CD4-positive, alpha-beta T cell (primary cell): ENCODE measurements around the gene LPXN. TPM values are rescaled to one million over a fixed set of nuclear protein-coding genes. Genes with fewer than 3 reads are reported as not detected.

Experiments used
- ATAC-seq: fragments of 200-7000 bp; cut with Tn5 transposase; one replicate; pipeline ENCODE4 v1.10.0; 2022; ENCODE audit warnings: mild to moderate bottlenecking; ENCODE audit not compliant: poor library complexity
- CTCF ChIA-PET: fragments of 350-600 bp; sonication (Branson Sonifier 250); formaldehyde crosslinking; loops from one replicate; lab custom pipeline; 2021; ENCODE audit warnings: antibody characterized with exemption, inconsistent platforms; lab: Charles Lee
- POLR2A ChIA-PET: fragments of 350-600 bp; sonication (Branson Sonifier 250); formaldehyde crosslinking; loops from one replicate; lab custom pipeline; 2021; ENCODE audit warnings: antibody characterized with exemption, inconsistent platforms; lab: Charles Lee
- DNase-seq, 14 experiments: peaks; one replicate each; pipeline ENCODE4 v3.0.0-alpha.2; 2013 to 2020; ENCODE audit warnings: mixed read lengths in 2 of 14
- H3K27ac ChIP-seq, 2 donors: one replicate each; pipeline versions ENCODE4 v1.5.1 to v1.7.0; 2013; ENCODE audit warnings: low read length in 2 of 2, low read depth in 1 of 2, mild to moderate bottlenecking in 1 of 2
- H3K27me3 ChIP-seq, 2 experiments: 1 replicate in 1 of 2; 2 replicates in 1 of 2; pipeline versions ENCODE4 v1.6.1 to v1.7.0; 2013; ENCODE audit warnings: low read length in 2 of 2, control low read depth in 1 of 2, mild to moderate bottlenecking in 1 of 2, moderate library complexity in 1 of 2; ENCODE audit not compliant: insufficient read depth in 2 of 2, control insufficient read depth in 1 of 2
- H3K36me3 ChIP-seq: one replicate; pipeline ENCODE4 v1.6.1; 2013; ENCODE audit warnings: low read length, control low read depth; ENCODE audit not compliant: insufficient read depth
- H3K4me1 ChIP-seq: one replicate; pipeline ENCODE4 v1.6.1; 2013; ENCODE audit warnings: low read length, control low read depth; ENCODE audit not compliant: insufficient read depth
- H3K4me3 ChIP-seq: one replicate; pipeline ENCODE4 v1.5.1; 2013; ENCODE audit warnings: mild to moderate bottlenecking, low read length, moderate library complexity
- H3K9me3 ChIP-seq, 2 experiments: 1 replicate in 1 of 2; 2 replicates in 1 of 2; pipeline versions ENCODE4 v1.6.1 to v1.7.0; 2013; ENCODE audit warnings: low read length in 2 of 2, mild to moderate bottlenecking in 2 of 2, control low read depth in 1 of 2, moderate library complexity in 1 of 2; ENCODE audit not compliant: control insufficient read depth in 1 of 2, insufficient read depth in 1 of 2
- H3K27ac Mint-ChIP-seq: one replicate; pipeline ENCODE4 v1.8.0; 2020; ENCODE audit warnings: mixed read lengths
- H3K27me3 Mint-ChIP-seq: one replicate; pipeline ENCODE4 v1.8.0; 2021; ENCODE audit warnings: mixed read lengths
- H3K36me3 Mint-ChIP-seq: one replicate; pipeline ENCODE4 v1.8.0; 2021; ENCODE audit warnings: low read depth, mixed read lengths
- H3K4me1 Mint-ChIP-seq: one replicate; pipeline ENCODE4 v1.8.0; 2021; ENCODE audit warnings: low read depth, mixed read lengths
- H3K4me3 Mint-ChIP-seq: one replicate; pipeline ENCODE4 v1.8.0; 2020; ENCODE audit warnings: mild to moderate bottlenecking, mixed read lengths
- H3K9me3 Mint-ChIP-seq: one replicate; pipeline ENCODE4 v1.8.0; 2020; ENCODE audit warnings: mixed read lengths
- CTCF ChIP-seq: fragments of 200-600 bp; IDR thresholded peaks from one replicate; pipeline ENCODE4 v1.8.0; 2022; ENCODE audit warnings: antibody characterized with exemption, mild to moderate bottlenecking
- intact Hi-C, 2 experiments: fragments of 100-400 bp; cut with DNase I in 1 of 2; cut with micrococcal nuclease in 1 of 2; formaldehyde crosslinking; loops; one replicate each; pipeline versions ENCODE4 v1.15.1 to v1.9.0; 2023 to 2025; cut with DNase I, micrococcal nuclease
- total RNA-seq, 174 experiments: library from RNA in 2 of 174; stranded (reverse) in 2 of 174; gene quantifications; one replicate each; pipeline ENCODE4 v1.2.3 and lab custom pipeline; 2021 to 2026

LPXN gene
- total RNA-seq, 2 experiments from 2014 or later: 35.5 to 36.3 TPM

GRCh38 chr11:58507355-58507754 is 68.3 kb downstream of the LPXN start:
- H3K4me1 Mint-ChIP-seq: no peaks in the 10 kb centered on the region

GRCh38 chr11:58506935-58507334 is 68.7 kb downstream of the LPXN start:
- ChIA-PET POLR2A (no interaction called here), CTCF (interaction anchor here (1.5 kb wide), 1 partner anchor 18 kb away, joined by 6 read pairs; no protein-coding TSS in a partner anchor)
- intact Hi-C loops: no loop called here

More at GRCh38 chr11:58507355-58507754, 68.3 kb downstream of the LPXN start:
- Histone ChIP-seq H3K27ac (no peak overlapping the region), H3K9me3 (no peaks in the 10 kb centered on the region), H3K4me3 (no peak overlapping the region), H3K27me3 (no peaks in the 10 kb centered on the region), H3K4me1 (no peaks in the 10 kb centered on the region), H3K36me3 (no peaks in the 10 kb centered on the region)
- ChIA-PET CTCF (no interaction called here), POLR2A (no interaction called here)
- H3K36me3 Mint-ChIP-seq: peaks cover 11% of the 10 kb centered on the region
- H3K9me3 Mint-ChIP-seq: no peaks in the 10 kb centered on the region
- intact Hi-C loops: no loop called here
- DNase-seq (no peak), ATAC-seq (no peak)
- H3K27me3 Mint-ChIP-seq: no peaks in the 10 kb centered on the region
- H3K4me3 Mint-ChIP-seq: no peak overlapping the region
- no peak for TF ChIP-seq CTCF
- H3K27ac Mint-ChIP-seq: no peak overlapping the region

GRCh38 chr11:58505849-58506248 is 69.8 kb downstream of the LPXN start:
- Histone ChIP-seq H3K4me3 (no peak overlapping the region), H3K4me1 (no peaks in the 10 kb centered on the region), H3K27me3 (no peaks in the 10 kb centered on the region), H3K27ac (no peak overlapping the region), H3K36me3 (no peaks in the 10 kb centered on the region), H3K9me3 (no peaks in the 10 kb centered on the region)
- no peaks in the 10 kb centered on the region for H3K9me3 Mint-ChIP-seq
- no peak overlapping the region for H3K4me3 Mint-ChIP-seq
- no peaks in the 10 kb centered on the region for H3K4me1 Mint-ChIP-seq
- DNase-seq: no peak
- H3K36me3 Mint-ChIP-seq: peaks cover 11% of the 10 kb centered on the region
- TF ChIP-seq CTCF: no peak
- ATAC-seq: no peak
- intact Hi-C loops: no loop called here
- ChIA-PET POLR2A (interaction anchor here (0.6 kb wide), 1 partner anchor 812 kb away, joined by 3 read pairs; no protein-coding TSS in a partner anchor), CTCF (interaction anchor here (1.5 kb wide), 1 partner anchor 19 kb away, joined by 6 read pairs; no protein-coding TSS in a partner anchor)
- no peak overlapping the region for H3K27ac Mint-ChIP-seq
- no peaks in the 10 kb centered on the region for H3K27me3 Mint-ChIP-seq

More at GRCh38 chr11:58506935-58507334, 68.7 kb downstream of the LPXN start:
- no peaks in the 10 kb centered on the region for H3K4me1 Mint-ChIP-seq
- DNase-seq: no peak
- H3K36me3 ChIP-seq: no peaks in the 10 kb centered on the region
- TF ChIP-seq CTCF: no peak
- ATAC-seq: no peak
- no peaks in the 10 kb centered on the region for H3K27me3 ChIP-seq
- H3K27ac Mint-ChIP-seq: no peak overlapping the region
- H3K36me3 Mint-ChIP-seq: peaks cover 11% of the 10 kb centered on the region
- H3K4me1 ChIP-seq: no peaks in the 10 kb centered on the region
- H3K9me3 Mint-ChIP-seq: no peaks in the 10 kb centered on the region
- no peak overlapping the region for H3K4me3 Mint-ChIP-seq
- H3K9me3 ChIP-seq: no peaks in the 10 kb centered on the region
- H3K4me3 ChIP-seq: no peak overlapping the region
- H3K27ac ChIP-seq: no peak overlapping the region
- no peaks in the 10 kb centered on the region for H3K27me3 Mint-ChIP-seq
